Glomerular endothelial cell (primary cell): Measurements from ENCODE around the gene MOB1A. TPM values are rescaled to one million over a fixed set of nuclear protein-coding genes. Genes with fewer than 3 reads are reported as not detected.
"Not testable (repeated sequence)": the region's sequence is repeated elsewhere in the genome, so short reads cannot be mapped to it uniquely, and the experiment has no call there.

ENCODE experiments used
- DNase-seq: peaks from one replicate; pipeline ENCODE4 v3.0.0-alpha.2; 2011; ENCODE audit warnings: low read depth, low spot score; ENCODE audit errors: extremely low read depth
- total RNA-seq: library from RNA; depleted of rRNA; stranded (reverse); fragments of >200 nt; gene quantifications from 2 replicates; pipeline ENCODE4 v1.2.3, GENCODE V29; 2015

MOB1A gene
- total RNA-seq, 1 donor from 2014 or later = 80.7 TPM

DNA sequence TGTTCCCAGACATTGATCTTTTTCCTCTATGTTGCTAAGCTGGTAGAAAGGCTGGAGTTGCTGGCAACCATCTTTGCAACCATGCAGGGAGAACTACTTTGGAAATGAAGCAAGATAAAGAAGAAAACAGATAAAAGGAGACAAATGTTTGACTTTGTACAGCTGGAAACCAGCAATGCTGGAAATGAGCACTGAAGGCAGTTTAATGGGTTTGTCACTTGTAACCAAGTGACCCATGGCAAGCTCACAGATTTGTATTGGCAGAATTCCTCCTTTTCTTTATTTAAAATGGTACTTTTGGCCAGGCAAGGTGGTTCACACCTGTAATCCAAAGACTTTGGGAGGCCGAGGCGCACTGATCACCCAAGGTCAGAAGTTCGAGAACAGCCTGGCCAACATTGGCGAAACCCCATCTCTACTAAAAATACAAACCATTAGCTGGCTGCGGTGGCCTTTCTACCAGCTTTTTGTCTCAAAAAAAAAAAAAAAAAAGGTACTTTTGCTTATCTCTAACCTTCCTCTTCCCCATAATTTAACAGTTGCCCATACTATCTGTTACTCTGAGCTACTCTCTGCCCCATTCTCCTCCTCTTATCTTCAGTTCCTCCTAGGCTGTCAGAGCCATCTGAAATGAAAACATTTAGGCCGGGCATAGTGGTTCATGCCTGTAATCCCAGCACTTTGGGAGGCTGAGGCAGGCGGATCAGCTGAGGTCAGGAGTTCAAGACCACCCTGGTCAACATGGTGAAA lies 28.9 kb downstream of the MOB1A start:
- no peak for DNase-seq

DNA sequence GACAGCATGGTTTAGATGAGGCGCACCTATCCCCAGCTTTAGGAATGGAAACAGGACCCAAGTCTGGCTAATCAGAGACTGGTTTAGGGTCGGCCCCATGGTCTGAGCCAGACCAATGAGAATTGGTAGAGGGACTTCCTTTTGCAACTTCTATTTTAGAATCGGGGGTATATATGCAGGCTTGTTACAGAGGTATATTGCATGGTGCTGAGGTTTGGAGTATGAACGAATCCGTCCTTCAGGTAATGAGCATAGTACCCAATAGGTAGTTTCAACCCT lies 29.5 kb downstream of the MOB1A start:
- DNase-seq = no peak

DNA sequence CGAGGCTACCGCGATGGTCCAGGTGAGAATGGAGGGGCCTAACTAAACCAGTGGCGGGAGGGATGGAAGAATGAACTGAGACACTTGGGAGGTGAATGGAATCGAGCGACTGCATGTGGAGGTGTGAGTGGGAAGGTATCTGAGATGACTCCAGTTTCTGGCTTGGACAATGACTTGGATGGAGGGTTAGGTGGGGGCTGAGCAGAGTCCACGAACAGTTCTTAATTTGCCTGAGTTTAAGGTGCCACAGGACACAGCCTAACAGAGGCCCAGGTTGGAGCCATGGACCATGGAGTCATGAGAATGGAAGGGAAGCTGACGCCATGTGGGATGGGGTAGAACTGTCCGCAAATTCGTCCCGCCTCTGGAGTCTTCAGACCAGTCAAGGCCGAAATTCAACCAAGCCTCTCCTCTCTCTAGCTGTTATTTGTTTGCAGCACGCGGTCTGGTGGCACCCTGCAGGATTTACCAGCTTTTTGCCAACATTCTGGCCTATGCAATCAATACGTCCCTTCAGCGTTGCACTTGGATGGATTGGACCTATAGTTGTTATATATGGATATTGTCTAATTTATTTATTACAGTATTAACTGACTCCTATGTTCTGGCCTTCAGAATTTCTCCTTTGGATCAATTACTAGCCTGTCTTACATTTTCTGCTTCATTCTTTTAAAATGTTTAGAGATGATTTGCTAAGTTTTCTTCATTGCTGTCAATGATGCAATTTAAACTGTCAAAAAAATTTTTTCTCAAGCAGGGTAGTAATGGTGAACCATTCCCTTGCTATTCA lies 30.0 kb downstream of the MOB1A start:
- no peak for DNase-seq

DNA sequence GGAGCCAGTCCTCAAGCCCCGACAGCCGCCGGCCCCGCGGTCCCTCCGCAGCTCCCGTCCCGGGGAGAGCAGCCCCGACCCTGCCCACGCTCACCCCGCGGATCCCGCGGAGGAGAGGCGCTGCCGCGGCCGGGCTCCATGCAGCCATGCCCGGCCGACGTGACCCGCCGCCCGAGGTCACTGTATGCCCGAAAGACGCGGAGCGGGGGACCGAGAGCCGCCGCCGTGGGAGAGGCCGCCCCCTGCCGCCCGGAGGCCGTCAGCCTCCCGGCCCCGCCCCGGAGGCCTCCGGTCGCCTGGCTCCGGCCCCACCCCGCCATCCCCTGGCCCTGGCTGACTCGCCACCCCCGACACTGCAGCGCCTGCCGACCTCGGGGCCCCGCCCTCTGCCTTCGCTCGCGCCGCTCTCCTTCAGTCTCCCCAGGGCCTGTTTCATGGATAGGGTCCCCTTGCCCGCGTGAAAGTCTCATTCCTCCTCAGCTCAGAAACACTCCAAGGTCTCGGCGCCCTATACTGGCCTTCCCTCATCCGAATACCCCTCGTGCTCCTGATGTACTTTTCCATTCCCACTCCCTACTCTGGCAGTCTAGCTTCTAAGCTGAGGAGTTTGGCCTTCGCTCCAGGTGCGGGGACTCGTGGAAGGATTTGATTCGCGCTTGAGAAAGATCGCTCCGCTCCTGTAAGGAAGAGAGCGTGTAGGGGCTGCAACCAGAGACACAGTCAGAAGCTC lies 30.8 kb downstream of the MOB1A start, which contains the start of gene BOLA3:
Gene BOLA3 (minus strand): TSS at position 186 of the 730 bp plus-strand sequence. CDS start 38 bp downstream, at position 148.
- DNase-seq = no peak

DNA sequence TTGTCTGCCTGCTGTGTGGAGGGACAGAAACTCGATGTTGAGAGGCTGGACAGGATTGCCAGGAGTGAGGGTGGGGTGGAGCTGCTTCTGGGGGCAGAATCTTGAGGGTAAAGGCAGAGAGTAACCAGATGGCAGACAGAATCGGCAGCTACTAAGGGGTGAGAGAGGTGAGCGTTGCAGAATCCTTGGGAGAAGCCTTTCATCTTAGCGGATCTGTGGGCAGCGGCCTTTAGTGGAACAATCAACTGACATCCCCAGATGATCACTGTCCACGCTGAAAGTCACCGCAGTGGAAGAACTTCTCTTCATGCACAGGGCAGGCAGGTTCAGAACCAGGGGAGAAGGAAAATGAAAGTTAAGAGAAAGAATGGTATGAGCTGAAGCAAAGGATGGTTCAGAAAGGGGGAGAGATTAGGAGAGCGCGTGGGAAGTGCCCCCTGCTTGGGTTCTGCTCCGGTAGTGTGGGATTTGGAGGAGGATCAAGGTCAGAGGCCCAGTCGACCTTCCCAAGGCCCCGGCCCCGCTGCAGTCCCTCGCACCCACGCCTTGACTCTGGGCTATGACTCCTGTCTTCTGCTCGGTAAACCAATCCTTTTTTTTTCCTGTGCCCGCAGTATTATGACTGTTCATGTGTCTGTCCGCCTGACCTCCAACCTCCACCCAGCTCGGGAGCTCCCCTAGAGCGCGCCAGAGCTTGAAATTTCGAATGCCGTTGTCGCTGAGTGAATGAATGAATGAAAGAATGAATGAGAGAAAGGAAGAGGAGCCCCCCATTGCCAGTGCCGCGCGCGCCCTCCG lies 31.6 kb downstream of the MOB1A start:
- DNase-seq = no peak

DNA sequence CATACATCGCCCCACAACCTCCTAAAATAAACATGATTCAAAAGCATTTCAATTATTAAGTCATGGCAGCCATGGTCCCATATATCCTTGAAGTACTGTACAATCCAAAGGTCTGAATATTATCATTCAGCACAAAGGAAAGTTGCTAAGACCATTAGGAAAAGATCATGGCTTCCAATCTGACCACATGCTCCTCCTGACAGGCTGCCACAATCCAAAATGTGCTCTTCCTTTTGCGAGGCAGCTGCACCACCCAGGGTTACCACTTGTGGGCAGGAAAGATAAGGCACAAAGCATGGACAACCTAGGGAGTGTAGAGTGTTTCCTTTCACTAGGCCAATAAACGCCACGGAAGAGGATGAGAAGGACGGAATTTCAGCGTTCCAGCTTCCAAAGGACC lies 36.3 kb downstream of the MOB1A start:
- DNase-seq = no peak

DNA sequence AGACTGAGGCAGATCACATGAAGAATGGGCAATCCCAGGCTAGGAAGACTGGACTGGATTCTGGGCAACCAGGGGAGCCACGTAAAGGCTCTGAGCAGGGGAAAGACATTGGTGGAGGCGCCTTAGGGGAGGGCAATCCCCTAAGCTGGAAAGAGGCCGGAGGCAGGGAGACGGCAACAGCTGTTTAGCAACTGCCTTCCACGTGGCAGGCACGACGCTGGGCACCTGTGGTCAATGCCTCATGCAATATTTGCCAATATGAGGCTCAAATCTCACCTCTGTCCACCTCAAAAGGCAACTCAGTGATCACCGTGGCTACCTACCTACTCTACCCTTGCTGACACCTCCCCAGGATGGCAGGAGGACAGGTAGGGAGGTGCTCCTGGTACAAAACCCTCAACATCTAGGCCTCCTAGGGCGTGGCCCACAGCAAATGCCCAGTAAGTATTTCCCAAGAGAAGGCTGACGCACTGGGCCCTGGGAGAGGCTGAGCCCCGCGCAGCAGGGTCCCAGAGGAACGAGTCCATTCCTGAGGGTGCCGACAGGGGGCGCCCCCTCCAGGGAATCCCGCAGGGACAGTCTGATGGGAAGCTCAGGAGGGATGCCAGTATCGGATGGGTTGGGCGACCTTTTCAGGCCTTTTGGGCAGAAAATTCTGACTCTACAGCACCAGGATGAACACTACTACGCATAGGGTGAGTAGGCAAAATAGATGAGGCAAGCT lies 39.9 kb downstream of the MOB1A start:
- DNase-seq = no peak

DNA sequence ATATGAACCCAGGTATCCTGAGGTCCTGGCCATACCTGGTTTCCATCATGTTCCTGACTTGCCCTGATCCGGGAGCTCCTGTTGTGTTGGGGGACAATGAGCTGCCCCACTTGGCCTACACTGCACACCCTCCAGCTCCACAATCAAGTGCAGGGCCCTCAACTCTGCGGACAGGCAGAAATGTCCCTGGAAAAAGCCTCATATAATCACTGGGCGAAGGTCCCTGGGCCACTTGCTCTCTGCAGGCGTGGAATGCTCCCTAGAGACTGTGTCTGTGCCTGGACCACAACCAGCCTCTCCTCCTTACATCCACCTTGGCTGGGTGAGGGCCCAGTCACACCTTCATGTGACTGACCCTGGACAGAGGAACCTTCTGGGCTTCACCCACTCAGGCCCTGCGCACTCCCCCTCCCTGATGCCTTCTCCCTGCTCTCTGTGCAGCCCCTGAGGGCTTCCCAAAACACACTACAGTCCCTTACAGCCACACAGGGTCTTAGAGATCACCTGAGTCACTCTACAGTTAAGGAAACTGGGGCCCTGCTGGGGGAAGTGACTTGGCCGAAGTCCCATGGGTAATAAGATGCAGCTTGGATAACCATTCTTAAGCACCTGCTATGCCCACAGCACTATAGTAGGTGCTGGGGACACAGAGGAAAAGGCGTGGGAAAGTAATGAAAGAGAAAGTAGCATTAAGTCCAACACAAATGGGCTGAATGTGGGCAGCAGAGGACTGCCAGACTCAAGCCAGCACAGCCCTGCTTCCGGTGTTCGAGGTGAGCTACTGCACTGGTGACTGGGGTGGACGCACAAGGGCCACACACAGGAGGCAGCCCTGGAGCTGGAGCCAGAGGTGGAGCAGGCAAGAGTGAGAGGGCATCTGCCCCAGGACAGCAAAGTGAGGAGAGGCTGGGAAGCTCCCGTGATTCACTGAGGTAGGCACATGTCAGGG lies 40.8 kb downstream of the MOB1A start:
- DNase-seq = no peak

DNA sequence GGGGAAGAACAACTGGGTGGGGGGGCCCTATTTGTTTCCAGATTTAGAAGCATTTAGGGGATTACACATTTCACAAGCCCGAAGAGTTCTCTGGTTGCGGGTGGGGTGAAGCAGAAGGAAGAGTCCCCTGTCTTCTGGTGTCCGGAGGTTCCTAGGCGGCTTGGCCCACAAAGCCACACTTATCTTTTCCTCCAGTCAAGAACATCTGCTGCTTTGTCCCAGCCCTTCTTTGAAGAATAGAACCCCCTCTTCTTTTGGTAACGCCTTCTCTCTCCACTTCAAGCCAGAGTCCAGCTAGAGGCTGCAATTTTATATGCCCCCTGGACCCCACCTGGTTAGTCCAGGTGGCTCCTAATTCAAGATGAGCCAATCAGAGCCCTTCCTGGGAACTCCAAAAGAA lies 46.8 kb downstream of the MOB1A start:
- DNase-seq = no peak

DNA sequence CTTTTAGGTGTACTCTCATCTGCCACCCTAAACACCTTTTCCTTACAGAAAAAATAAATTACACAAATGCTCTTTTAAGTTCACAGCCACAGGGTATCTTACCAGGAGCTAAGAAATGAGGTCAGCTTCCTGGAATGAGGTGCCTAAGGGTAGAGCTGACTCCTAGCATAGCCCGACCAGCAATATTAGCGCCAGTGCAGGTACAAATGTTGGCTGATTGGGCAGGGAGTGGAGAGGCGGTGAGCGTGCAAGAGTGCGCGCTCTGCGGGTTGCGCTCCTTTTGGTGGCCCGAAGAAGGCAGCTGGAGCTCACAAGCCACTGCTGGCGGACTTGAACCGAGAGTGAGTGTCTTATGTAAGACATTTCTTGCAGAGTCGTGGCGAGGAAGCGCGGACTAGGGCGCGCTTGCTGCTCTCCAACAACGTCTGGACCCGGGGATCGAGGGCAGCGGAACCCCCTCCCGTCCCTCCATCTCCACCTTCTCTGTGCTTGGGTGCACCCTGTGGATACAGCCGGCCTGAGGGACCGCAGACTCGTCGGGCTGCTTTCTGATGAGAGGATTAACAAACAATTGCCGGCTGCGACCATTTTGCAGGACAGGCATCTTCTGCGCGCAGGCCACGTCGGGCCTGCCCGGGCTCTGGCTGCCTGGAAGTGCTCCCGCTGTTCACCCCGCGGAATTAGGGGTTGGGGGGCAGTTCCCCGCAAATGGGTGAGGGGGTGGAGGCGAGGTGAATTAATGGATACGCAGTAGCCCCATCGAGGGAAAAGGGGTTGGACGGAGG lies 48.3 kb downstream of the MOB1A start:
- no peak for DNase-seq

DNA sequence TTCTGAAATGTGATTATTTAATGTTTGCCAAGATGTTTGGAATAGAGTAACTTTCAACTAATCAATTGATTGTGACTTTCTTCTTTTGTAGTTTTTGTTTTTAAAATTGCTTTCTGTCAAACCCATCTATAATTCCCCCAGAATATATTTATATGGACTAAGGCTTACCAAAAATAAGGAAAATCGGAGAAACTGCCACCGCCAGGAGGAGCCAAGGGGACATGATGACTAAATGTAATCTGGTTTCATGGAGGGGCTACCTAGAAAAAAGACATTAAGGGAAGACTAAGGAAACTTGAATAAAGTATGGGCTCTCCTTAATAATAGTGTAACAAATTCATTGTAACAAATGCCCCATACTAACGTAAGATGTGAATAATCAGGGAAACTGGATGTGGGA lies 50.5 kb downstream of the MOB1A start:
- no peak for DNase-seq

DNA sequence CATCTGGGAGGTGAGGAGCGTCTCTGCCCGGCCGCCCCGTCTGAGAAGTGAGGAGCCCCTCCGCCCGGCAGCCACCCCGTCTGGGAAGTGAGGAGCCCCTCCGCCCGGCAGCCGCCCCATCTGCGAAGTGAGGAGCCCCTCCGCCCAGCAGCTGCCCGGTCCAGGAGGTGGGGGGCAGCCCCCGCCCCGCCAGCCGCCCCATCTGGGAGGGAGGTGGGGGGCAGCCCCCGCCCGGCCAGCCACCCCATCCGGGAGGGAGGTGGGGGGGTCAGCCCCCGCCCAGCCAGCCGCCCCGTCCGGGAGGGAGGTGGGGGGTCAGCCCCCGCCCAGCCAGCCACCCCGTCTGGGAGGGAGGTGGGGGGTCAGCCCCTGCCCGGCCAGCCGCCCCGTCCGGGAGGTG lies 54.7 kb downstream of the MOB1A start:
- DNase-seq = not testable (repeated sequence)

DNA sequence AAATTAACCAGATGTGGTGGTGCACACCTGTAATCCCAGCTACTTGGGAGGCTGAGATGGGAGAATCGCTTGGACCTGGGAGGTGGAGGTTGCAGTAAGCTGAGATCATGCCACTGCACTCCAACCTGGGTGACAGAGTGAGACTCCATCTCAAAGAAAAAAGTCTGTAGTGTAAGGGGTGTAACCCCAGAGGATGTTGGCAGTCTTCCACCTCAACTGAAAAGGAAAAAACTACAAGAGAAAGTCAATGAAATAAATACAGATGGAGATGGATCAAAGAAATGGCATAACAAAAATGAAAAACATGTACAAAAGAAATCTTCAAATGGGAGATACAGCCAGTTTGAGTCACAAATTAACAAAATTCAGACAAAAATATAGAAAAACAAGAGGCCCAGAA lies 56.8 kb downstream of the MOB1A start:
- DNase-seq = not testable (repeated sequence)

DNA sequence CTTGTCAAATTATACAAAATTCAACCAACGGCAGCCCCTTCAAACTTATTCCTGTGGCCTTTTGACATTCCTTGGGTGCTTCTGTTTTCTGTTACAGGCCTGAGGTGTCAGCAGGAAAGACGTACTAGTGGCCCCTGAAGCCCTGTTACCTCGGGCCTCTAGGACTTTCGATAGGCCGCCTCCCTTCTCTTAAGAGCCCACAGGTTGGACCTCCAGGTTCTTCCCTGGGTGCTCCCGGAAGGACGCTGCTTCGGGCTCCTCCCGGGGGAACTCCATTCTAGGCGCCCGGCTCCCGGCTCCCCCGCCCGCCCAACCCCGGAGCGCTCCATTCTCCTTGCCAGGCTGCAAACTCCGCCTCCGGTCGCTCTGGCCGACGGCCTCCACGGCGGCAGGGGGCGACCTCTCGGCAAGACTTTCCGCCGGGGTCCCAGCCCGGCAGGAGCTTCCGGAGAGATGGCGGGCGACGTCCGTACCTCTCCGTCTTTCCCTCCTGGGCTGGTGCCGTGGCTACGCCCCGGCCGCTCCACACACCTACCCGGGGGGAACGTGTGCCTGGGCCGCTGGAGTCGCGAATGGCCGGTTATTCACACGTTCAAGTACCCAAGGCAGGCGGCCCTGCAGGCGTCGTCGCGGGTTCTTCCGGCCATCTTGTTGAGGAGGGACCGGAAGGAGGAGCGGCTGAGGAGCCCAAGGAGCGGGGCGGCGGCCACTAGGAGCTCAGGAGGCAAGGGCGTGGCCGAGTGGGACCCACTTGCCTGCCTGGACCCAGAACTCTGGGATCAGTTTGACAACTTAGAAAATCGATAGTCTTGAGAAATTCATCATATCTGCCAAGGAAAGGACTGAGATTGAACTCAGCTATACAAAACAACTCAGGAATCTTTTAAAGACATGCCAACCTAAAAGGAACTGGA lies 58.5 kb downstream of the MOB1A start:
- DNase-seq = no peak

DNA sequence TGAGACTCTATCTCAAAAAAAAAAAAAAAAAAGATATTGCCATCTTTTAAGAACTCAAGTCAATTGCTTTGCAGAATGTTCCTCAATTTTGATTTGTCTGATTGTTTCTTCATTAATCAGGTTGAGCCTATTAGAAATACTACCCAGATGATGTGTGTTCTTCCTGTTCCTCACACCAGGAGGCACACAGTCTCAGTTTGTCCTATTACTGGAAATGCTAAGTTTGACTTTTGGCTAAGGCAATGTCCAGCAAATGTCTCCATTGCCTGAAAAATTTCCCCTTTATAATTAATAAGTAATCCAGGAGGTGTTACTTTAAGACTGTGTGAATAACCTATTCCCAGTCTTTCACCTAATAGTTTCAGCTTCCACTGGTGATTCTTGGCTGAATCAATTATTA lies 59.3 kb downstream of the MOB1A start:
- no peak for DNase-seq

DNA sequence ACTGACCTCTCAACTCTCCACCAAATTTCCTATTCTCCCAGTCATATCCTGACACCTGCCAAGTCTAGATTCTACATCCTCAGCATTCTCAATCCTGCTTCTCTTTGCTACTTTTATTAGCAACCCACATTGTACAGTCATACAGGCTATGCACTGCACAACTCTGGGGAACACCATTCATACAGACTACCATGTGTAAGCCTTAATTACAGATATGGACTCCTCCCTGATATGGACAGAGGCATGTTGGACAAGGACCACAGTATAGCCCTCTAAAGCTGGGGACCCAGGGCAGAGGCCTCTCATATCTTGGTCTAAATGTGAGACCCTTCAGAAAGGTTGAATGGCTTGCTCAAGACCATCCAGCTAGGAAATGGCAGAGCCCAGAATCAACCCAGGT lies 67.3 kb downstream of the MOB1A start:
- DNase-seq = no peak

DNA sequence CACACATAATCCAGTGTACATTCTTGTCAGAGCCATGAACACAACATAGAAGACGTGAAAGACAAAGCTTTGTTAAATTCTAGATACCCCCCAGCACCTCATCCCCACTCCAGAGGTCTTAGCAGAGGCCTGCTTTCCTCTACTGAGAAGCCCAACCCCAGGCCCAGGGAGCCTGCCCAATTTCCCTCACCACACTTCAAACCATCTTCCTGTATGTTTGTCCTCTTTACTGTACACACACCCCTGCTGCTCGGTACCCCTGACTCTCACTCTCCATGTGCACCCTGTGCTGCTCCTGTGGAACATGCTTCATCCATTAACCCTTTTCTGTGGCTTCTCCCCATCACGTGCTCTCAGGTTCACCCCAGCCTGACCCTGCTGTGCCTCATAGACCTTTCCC lies 68.1 kb downstream of the MOB1A start:
- no peak for DNase-seq
